H9 (cell line): ENCODE measurements around the gene RTP2. TPM values are rescaled to one million over a fixed set of nuclear protein-coding genes. Genes with fewer than 3 reads are reported as not detected.

ENCODE experiments used
- DNase-seq: peaks from one replicate; pipeline ENCODE4 v3.0.0-alpha.2; 2017
- H2AFZ ChIP-seq: one replicate; pipeline ENCODE4 v1.6.1; 2013; ENCODE audit warnings: mild to moderate bottlenecking, low read length, control low read depth, moderate library complexity
- H2AK5ac ChIP-seq: 2 replicates; pipeline ENCODE4 v1.6.1; 2013; ENCODE audit warnings: low read length, control low read depth, mixed read lengths; ENCODE audit not compliant: insufficient read length
- H2BK120ac ChIP-seq: one replicate; pipeline ENCODE4 v1.6.1; 2013; ENCODE audit warnings: low read depth, mild to moderate bottlenecking, low read length, control low read depth, inconsistent platforms; ENCODE audit not compliant: poor library complexity, severe bottlenecking
- H2BK12ac ChIP-seq: 2 replicates; pipeline ENCODE4 v1.6.1; 2013; ENCODE audit warnings: low read length, control low read depth, mixed read lengths, low read depth; ENCODE audit not compliant: insufficient read length
- H2BK15ac ChIP-seq: 2 replicates; pipeline ENCODE4 v1.6.1; 2013; ENCODE audit warnings: low read depth, low read length, control low read depth
- H2BK20ac ChIP-seq: one replicate; pipeline ENCODE4 v1.6.1; 2013; ENCODE audit warnings: low read depth, mild to moderate bottlenecking, low read length, control low read depth, inconsistent platforms; ENCODE audit not compliant: poor library complexity, severe bottlenecking
- H2BK5ac ChIP-seq: 2 replicates; pipeline ENCODE4 v1.6.1; 2013; ENCODE audit warnings: low read length, control low read depth, mixed read lengths; ENCODE audit not compliant: insufficient read length
- H3K14ac ChIP-seq: 2 replicates; pipeline ENCODE4 v1.6.1; 2013; ENCODE audit warnings: low read length, control low read depth; ENCODE audit not compliant: insufficient read depth
- H3K18ac ChIP-seq: 2 replicates; pipeline ENCODE4 v1.6.1; 2013; ENCODE audit warnings: low read depth, mild to moderate bottlenecking, mixed read lengths, low read length, control low read depth; ENCODE audit not compliant: insufficient read length
- H3K23ac ChIP-seq: 2 replicates; pipeline ENCODE4 v1.6.1; 2013; ENCODE audit warnings: low read length, control low read depth, mixed read lengths, low read depth; ENCODE audit not compliant: insufficient read length
- H3K23me2 ChIP-seq: 2 replicates; pipeline ENCODE4 v1.6.1; 2013; ENCODE audit warnings: low read depth, mild to moderate bottlenecking, mixed read lengths, low read length, control low read depth; ENCODE audit not compliant: insufficient read length, poor library complexity, severe bottlenecking
- H3K27ac ChIP-seq: 2 replicates; pipeline ENCODE4 v1.5.1; 2013; ENCODE audit warnings: low read length, control low read depth, mixed read lengths, low read depth; ENCODE audit not compliant: insufficient read length
- H3K27me3 ChIP-seq: 2 replicates; pipeline ENCODE4 v1.6.1; 2013; ENCODE audit warnings: low read length, control low read depth, inconsistent platforms; ENCODE audit not compliant: insufficient read depth
- H3K4ac ChIP-seq: 2 replicates; pipeline ENCODE4 v1.6.1; 2013; ENCODE audit warnings: low read depth, mild to moderate bottlenecking, control low read depth, inconsistent platforms, low read length, moderate library complexity
- H3K4me1 ChIP-seq: 2 replicates; pipeline ENCODE4 v1.6.1; 2013; ENCODE audit warnings: low read length, control low read depth, inconsistent platforms; ENCODE audit not compliant: insufficient read depth
- H3K4me2 ChIP-seq: 2 replicates; pipeline ENCODE4 v1.6.1; 2013; ENCODE audit warnings: low read length, control low read depth, mixed read lengths; ENCODE audit not compliant: insufficient read length, insufficient read depth
- H3K56ac ChIP-seq: 2 replicates; pipeline ENCODE4 v1.6.1; 2013; ENCODE audit warnings: low read depth, mild to moderate bottlenecking, mixed read lengths, low read length, control low read depth; ENCODE audit not compliant: insufficient read length
- H3K79me1 ChIP-seq: 2 replicates; pipeline ENCODE4 v1.6.1; 2013; ENCODE audit warnings: low read depth, mild to moderate bottlenecking, moderate library complexity, low read length, control low read depth, inconsistent platforms; ENCODE audit not compliant: insufficient read depth, poor library complexity, severe bottlenecking
- H3K79me2 ChIP-seq: 2 replicates; pipeline ENCODE4 v1.6.1; 2013; ENCODE audit warnings: low read length, control low read depth, inconsistent platforms; ENCODE audit not compliant: insufficient read depth
- H3K9ac ChIP-seq: 2 replicates; pipeline ENCODE4 v1.6.1; 2013; ENCODE audit warnings: low read length, control low read depth, mixed read lengths; ENCODE audit not compliant: insufficient read length; ENCODE audit errors: extremely low read depth
- H3K9me3 ChIP-seq: one replicate; pipeline ENCODE4 v1.6.1; 2013; ENCODE audit warnings: low read depth, low read length, inconsistent platforms; ENCODE audit not compliant: control insufficient read depth
- H3T11ph ChIP-seq: one replicate; pipeline ENCODE4 v1.6.1; 2013; ENCODE audit warnings: mild to moderate bottlenecking, low read length, control low read depth, inconsistent platforms
- H4K20me1 ChIP-seq: one replicate; pipeline ENCODE4 v1.6.1; 2013; ENCODE audit not compliant: control insufficient read depth, insufficient read length, insufficient read depth
- H4K5ac ChIP-seq: 2 replicates; pipeline ENCODE4 v1.6.1; 2013; ENCODE audit warnings: low read depth, mild to moderate bottlenecking, mixed read lengths, low read length, control low read depth; ENCODE audit not compliant: insufficient read length
- H4K8ac ChIP-seq: replicated peaks from 2 replicates; pipeline ENCODE4 v1.6.1; 2013; ENCODE audit warnings: low read length, control low read depth, mixed read lengths, low read depth; ENCODE audit not compliant: insufficient read length
- H4K91ac ChIP-seq: 2 replicates; pipeline ENCODE4 v1.6.1; 2013; ENCODE audit warnings: low read depth, mild to moderate bottlenecking, moderate library complexity, mixed read lengths, low read length, control low read depth; ENCODE audit not compliant: insufficient read length
- H3K27ac Mint-ChIP-seq, 3 experiments: 2 replicates in 2 of 3; 3 replicates in 1 of 3; pipeline ENCODE4 v1.8.0; 2020 to 2021; ENCODE audit warnings: mixed read lengths in 3 of 3, mild to moderate bottlenecking in 1 of 3, moderate library complexity in 1 of 3
- H3K27me3 Mint-ChIP-seq: 2 replicates; pipeline ENCODE4 v1.8.0; 2021; ENCODE audit warnings: low read depth, mild to moderate bottlenecking, moderate library complexity, mixed read lengths
- H3K36me3 Mint-ChIP-seq, 3 experiments: 2 replicates in 2 of 3; 3 replicates in 1 of 3; pipeline ENCODE4 v1.8.0; 2020 to 2021; ENCODE audit warnings: low read depth in 3 of 3, mixed read lengths in 3 of 3; ENCODE audit not compliant: insufficient read depth in 1 of 3
- H3K4me1 Mint-ChIP-seq, 2 experiments: 2 replicates each; pipeline ENCODE4 v1.8.0; 2020; ENCODE audit warnings: mixed read lengths in 2 of 2
- H3K4me3 Mint-ChIP-seq, 2 experiments: 2 replicates in 1 of 2; 3 replicates in 1 of 2; pipeline ENCODE4 v1.8.0; 2020 to 2021; ENCODE audit warnings: mild to moderate bottlenecking in 2 of 2, mixed read lengths in 2 of 2, moderate library complexity in 1 of 2
- H3K9me3 Mint-ChIP-seq, 2 experiments: 2 replicates in 1 of 2; 3 replicates in 1 of 2; pipeline ENCODE4 v1.8.0; 2020; ENCODE audit warnings: mild to moderate bottlenecking in 2 of 2, mixed read lengths in 2 of 2, moderate library complexity in 1 of 2
- WGBS: extraction: QIAGEN DNeasy Blood & Tissue Kit; methylation state at CpG from one replicate; pipeline ENCODE4 v1.1.7; 2013; ENCODE audit warnings: missing lambda C conversion rate, low lambda C conversion rate, mixed read lengths; ENCODE audit not compliant: insufficient read length; ENCODE audit errors: extremely low coverage; 5-methylcytosine and 5-hydroxymethylcytosine counted together
- total RNA-seq: library from RNA; stranded (reverse); gene quantifications from 2 replicates; pipeline ENCODE4 v1.2.1, GENCODE V29; 2021
- TF ChIP-seq, protein P1 (sequence below): fragments of 200-600 bp; sonication (generic); conservative IDR thresholded peaks from 3 replicates; pipeline ENCODE4 v1.8.0; 2021; ENCODE audit warnings: antibody characterized with exemption, mild to moderate bottlenecking

Gene RTP2
- total RNA-seq, 1 experiment from 2014 or later = not detected

DNA sequence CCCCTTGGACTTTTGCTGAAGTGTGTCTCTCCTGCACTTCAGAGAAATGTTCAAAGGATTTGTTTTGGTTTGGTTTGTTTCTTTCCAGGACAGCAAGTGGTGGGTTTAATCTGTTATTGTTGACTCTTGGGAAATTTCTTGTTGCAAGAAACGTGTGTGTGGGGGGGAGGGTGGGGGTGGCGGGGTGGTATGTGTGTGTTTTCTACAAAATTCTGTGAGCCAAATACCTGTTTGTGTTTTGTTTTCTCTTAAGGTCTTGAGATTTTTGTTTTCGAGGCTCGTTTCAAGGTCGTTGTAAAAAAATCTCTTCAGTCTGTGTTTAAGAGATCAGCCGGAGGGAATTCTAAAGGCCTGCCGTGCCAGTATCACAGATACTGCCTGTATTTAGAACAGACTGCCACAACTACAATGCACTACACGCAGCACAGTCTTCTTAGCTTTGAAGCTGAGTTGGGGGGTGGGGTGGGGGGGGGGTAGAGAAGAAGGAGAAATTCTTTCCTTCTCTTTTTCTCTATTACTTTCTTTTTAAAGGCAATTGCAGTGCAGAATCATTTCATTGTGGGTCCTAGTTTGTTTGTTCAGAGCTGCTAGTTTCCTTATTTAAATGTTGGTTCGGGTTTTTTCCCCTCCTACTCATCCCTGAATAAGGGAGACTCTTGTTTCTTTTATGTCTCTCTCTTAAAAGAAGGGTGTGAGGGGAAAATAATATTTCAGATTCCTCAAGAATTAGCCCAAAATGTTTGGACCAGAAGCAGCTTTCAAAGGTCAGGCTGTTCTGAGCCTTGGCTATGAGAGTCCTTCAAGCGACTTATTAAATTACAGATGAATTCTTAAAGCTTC is 44.3 kb upstream of the RTP2 start:
- H4K91ac ChIP-seq = no peak overlapping the region
- no peaks in the 10 kb centered on the region for H3K79me2 ChIP-seq
- H2BK5ac ChIP-seq = no peak overlapping the region
- peaks cover 26% of the 10 kb centered on the region for H3K23me2 ChIP-seq
- H3K4me2 ChIP-seq = peak overlapping the region; percentile 20
- Mint-ChIP-seq H3K27ac (peak overlapping the region; percentile 100), H3K4me1 (peaks cover 70% of the 10 kb centered on the region in 2 experiments), H3K4me3 (peak overlapping the region; percentile 88 to 90), H3K27me3 (peaks cover 21% of the 10 kb centered on the region), H3K36me3 (no peaks in the 10 kb centered on the region), H3K9me3 (no peaks in the 10 kb centered on the region; a peak in 2 of 5 replicates)
- H3K23ac ChIP-seq = no peak overlapping the region
- H3K79me1 ChIP-seq = no peaks in the 10 kb centered on the region
- no peak overlapping the region for H3K27ac ChIP-seq
- no peaks in the 10 kb centered on the region for H3K9me3 ChIP-seq
- H3K4ac ChIP-seq = no peak overlapping the region
- H3K14ac ChIP-seq = no peak overlapping the region; the same call in 1 of the 2 replicates
- H2BK20ac ChIP-seq = no peak overlapping the region
- H2BK120ac ChIP-seq = no peak overlapping the region
- TF ChIP-seq, protein P1, sequence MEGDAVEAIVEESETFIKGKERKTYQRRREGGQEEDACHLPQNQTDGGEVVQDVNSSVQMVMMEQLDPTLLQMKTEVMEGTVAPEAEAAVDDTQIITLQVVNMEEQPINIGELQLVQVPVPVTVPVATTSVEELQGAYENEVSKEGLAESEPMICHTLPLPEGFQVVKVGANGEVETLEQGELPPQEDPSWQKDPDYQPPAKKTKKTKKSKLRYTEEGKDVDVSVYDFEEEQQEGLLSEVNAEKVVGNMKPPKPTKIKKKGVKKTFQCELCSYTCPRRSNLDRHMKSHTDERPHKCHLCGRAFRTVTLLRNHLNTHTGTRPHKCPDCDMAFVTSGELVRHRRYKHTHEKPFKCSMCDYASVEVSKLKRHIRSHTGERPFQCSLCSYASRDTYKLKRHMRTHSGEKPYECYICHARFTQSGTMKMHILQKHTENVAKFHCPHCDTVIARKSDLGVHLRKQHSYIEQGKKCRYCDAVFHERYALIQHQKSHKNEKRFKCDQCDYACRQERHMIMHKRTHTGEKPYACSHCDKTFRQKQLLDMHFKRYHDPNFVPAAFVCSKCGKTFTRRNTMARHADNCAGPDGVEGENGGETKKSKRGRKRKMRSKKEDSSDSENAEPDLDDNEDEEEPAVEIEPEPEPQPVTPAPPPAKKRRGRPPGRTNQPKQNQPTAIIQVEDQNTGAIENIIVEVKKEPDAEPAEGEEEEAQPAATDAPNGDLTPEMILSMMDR = no peak
- no peak overlapping the region for H3K9ac ChIP-seq
- no peak overlapping the region for H3T11ph ChIP-seq
- H4K8ac ChIP-seq = no peak overlapping the region
- H2BK15ac ChIP-seq = no peak overlapping the region
- H4K5ac ChIP-seq = no peak overlapping the region
- H2AFZ ChIP-seq = no peak overlapping the region
- WGBS = no CpG with 5 or more reads among the region's 10 CpGs
- H3K4me1 ChIP-seq = peaks cover 7% of the 10 kb centered on the region; the same call in 1 of the 2 replicates
- DNase-seq = no peak
- H3K18ac ChIP-seq = no peak overlapping the region
- no peak overlapping the region for H3K56ac ChIP-seq
- H2BK12ac ChIP-seq = no peak overlapping the region
- no peaks in the 10 kb centered on the region for H4K20me1 ChIP-seq
- H2AK5ac ChIP-seq = no peak overlapping the region
- peaks cover under 1% of the 10 kb centered on the region; the same call in 1 of the 2 replicates for H3K27me3 ChIP-seq
